Mucosa of rectum (tissue), 2 donors: ENCODE measurements around the gene FIBCD1.

Source experiments
- H3K27ac ChIP-seq, 2 donors: one replicate each; pipeline ENCODE4 v1.7.0; 2013; ENCODE audit warnings: inconsistent platforms in 2 of 2, low read depth in 2 of 2, low read length in 2 of 2
- H3K27me3 ChIP-seq, 2 donors: one replicate each; pipeline ENCODE4 v1.7.0; 2013; ENCODE audit warnings: low read length in 2 of 2; ENCODE audit not compliant: control insufficient read depth in 2 of 2, insufficient read depth in 2 of 2
- H3K36me3 ChIP-seq, 2 donors: one replicate each; pipeline ENCODE4 v1.7.0; 2013; ENCODE audit warnings: low read length in 2 of 2; ENCODE audit not compliant: control insufficient read depth in 2 of 2, insufficient read depth in 2 of 2
- H3K4me1 ChIP-seq, 2 donors: one replicate each; pipeline ENCODE4 v1.7.0; 2013; ENCODE audit warnings: low read length in 2 of 2, mild to moderate bottlenecking in 1 of 2; ENCODE audit not compliant: control insufficient read depth in 2 of 2, insufficient read depth in 2 of 2
- H3K4me3 ChIP-seq, 2 donors: one replicate each; pipeline ENCODE4 v1.7.0; 2013; ENCODE audit warnings: low read length in 2 of 2
- H3K9ac ChIP-seq, 2 donors: one replicate each; pipeline ENCODE4 v1.7.0; 2013; ENCODE audit warnings: low read length in 2 of 2, low read depth in 1 of 2, mild to moderate bottlenecking in 1 of 2
- H3K9me3 ChIP-seq, 2 donors: one replicate each; pipeline ENCODE4 v1.7.0; 2013; ENCODE audit warnings: low read length in 2 of 2; ENCODE audit not compliant: control insufficient read depth in 2 of 2
- donor health status: healthy.
- donor health status: Normal muscosa, but diverticular disease.

Gene FIBCD1

DNA sequence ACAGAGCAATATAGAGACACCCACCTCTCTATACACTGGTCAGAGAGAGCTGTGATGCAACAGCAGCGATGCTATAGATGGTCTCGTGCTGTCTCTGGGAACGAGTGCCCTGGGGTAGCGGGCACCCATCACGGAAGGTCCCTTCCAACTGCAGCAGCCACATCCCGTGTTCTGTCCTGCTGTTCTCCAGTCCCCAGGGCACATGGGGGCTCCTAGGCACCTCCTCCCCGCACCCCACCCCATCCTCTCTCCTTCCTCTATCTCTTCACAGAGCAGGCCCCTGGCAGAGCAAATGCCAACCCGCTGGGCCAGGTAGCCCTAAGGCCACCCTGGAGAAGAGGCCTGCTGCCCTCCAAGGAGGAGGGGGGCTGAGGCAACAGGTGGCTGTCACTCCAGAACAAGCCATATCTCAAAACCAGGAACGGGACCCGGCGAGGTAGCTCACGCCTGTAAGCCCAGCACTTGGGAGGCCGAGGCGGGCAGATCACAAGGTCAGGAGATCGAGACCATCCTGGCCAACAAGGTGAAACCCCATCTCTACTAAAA, 8.2 kb downstream of the FIBCD1 start:
- Histone ChIP-seq H3K9ac (no peak overlapping the region), H3K36me3 (no peaks in the 10 kb centered on the region), H3K27me3 (peaks cover 0 to 12% of the 10 kb centered on the region in 2 donors), H3K4me1 (no peaks in the 10 kb centered on the region), H3K9me3 (no peaks in the 10 kb centered on the region), H3K4me3 (no peak overlapping the region), H3K27ac (no peak overlapping the region)

DNA sequence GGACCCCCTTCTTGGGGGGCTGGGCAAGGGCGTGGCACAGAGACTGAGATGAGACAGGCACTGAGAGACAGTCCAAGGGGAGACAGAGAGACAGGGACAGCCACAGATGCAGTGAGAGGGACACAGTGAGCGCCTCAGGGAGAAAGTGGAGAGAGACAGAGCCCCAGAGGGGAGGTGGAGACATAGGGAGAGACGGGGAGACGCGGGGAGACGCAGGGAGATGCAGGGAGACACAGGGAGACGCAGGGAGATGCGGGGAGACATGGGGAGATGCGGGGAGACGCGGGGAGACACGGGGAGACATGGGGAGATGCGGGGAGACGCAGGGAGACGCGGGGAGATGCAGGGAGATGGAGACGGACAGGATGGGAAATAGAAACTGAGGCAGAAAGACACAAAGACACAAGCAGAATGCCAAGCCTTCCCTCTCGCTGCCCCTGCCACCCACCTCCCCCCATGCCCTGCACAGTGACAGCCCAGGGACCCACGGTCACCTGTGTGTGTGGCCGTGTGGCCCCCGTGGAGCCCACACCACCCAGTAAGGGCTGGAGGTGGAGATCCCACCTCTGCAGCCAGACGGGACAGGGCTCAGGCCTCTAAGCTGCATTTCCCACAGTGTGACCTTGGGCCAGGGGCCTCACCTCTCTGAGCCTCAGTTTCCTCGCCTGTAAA, 8.8 kb downstream of the FIBCD1 start:
- H3K9me3 ChIP-seq: no peaks in the 10 kb centered on the region
- H3K4me1 ChIP-seq: no peaks in the 10 kb centered on the region
- H3K4me3 ChIP-seq: no peak overlapping the region
- peaks cover 0 to 7% of the 10 kb centered on the region in 2 donors for H3K27me3 ChIP-seq
- H3K9ac ChIP-seq: no peak overlapping the region
- H3K36me3 ChIP-seq: no peaks in the 10 kb centered on the region
- H3K27ac ChIP-seq: no peak overlapping the region

DNA sequence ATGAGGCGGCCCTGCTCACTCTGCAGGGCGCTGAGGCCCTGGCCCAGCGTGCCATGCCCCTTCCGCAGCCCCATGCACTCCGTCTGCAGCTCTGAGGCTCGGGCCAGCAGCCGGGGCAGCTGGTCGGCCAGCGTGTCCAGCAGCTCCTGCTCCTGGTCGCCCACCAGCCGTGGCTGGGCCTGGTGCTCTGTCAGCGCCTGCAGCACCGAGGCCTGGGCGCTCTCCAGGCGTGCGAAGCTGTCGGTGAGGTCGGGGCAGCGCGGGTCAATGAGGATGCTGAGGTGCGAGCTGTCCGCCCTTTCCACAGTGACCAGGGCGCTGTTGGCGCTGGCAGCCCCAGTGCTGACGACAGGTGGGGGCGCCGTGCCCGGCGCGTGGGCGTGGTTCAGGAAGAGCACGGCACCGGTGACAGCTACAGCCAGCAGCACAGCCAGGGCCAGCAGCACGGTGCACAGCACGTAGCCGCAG, 9.4 kb downstream of the FIBCD1 start:
- no peak overlapping the region for H3K27ac ChIP-seq
- H3K9ac ChIP-seq: no peak overlapping the region
- H3K27me3 ChIP-seq: peaks cover 0 to 7% of the 10 kb centered on the region in 2 donors
- no peaks in the 10 kb centered on the region for H3K4me1 ChIP-seq
- H3K9me3 ChIP-seq: no peaks in the 10 kb centered on the region
- H3K4me3 ChIP-seq: no peak overlapping the region
- H3K36me3 ChIP-seq: no peaks in the 10 kb centered on the region

DNA sequence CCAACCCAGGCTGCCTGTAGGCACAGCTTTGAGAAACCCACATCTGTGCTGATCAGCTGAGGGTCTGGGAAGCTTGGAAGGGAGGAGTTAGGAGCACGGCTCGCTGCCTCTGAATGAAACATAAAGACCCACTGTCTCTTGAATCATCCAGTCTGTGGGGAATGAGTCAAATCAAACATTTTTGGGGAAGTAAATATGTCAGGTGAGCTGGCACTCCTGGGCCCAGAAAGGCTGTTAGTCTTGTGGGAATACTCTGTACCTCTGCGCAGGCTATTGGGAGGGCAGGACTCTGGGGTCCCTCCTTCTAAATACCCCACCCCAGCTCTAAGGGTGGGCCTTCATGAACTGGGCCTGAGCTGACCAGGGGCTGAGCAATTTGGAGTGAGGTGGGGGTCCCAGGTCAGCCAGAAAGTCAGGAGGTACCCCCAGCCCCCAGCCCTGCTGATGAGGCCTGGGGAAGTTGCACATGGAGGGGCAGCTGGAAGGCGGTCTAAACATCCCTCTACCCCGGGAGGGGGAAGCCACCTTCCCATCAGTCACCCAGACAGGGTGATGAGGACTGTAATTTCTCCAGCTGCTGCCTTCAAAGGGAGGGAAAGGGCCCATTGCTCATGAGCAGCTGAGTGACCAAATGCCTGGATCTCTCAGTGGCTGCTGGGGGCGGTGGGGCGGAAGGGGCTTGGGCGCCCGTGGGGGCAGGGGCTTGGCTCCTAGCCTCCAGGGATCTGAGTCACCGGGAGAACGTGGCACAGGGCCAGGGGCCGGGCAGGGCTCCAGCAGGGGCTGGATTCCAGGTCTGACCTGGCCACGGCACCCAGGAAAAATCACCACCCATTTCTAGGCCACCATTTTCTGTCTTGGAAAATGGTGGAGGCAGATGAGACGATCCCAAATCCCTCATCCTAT, 10.8 kb downstream of the FIBCD1 start:
- no peaks in the 10 kb centered on the region for H3K9me3 ChIP-seq
- no peak overlapping the region for H3K4me3 ChIP-seq
- no peak overlapping the region for H3K9ac ChIP-seq
- no peaks in the 10 kb centered on the region for H3K36me3 ChIP-seq
- peaks cover 0 to 7% of the 10 kb centered on the region in 2 donors for H3K27me3 ChIP-seq
- H3K4me1 ChIP-seq: no peaks in the 10 kb centered on the region
- no peak overlapping the region for H3K27ac ChIP-seq

DNA sequence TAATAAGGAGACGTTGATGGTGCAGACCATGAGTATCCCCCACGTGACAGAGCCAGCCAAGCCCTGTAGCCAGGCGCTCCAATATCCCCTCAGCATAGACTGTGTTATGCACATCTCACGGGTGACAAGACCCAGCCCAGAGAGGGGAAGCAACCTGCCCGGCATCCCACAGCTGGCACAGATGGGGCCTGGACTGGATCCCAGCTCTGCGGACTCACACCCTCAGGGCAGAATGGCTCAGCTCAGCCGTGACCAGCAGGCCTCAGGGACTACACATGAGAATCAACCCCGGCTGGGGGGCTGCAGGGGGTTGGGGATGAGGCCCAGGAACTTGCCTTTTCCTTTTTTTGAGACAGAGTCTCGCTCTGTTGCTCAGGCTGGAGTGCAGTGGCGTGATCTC, 11.7 kb downstream of the FIBCD1 start:
- H3K9ac ChIP-seq: no peak overlapping the region
- H3K4me3 ChIP-seq: no peak overlapping the region
- H3K27me3 ChIP-seq: peaks cover 0 to 3% of the 10 kb centered on the region in 2 donors
- no peaks in the 10 kb centered on the region for H3K9me3 ChIP-seq
- no peaks in the 10 kb centered on the region for H3K36me3 ChIP-seq
- H3K27ac ChIP-seq: no peak overlapping the region
- H3K4me1 ChIP-seq: no peaks in the 10 kb centered on the region

DNA sequence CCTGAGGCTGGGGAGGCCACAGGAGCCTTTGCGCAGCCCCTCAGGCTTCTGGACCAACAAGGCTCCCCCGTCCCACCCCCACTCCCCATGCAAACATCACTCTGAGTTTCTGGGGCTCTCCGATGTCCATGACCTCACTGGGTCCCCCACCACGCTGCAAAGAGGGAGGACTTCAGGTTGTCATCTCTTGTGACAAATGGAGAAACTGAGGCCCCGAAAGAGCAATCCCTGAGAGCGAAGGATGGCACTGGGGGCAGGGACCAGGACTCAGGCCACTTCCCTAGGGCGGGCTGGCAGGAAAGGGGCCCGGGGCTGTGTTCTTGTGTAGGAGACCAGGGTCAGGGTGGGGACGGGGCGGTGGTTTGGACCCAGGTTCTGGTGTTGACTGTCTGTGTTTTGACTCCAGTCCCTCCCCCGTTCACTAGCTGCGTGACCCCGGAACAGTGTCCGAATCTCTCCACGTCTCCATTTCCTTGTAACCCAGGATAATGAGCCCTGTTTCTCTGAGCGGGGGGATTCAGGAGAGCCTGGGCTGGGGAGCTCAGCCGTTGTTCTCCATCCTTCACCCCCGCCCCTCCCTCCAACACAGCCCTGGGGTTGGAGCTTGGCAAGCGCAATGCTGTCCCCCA, 13.9 kb downstream of the FIBCD1 start:
- Histone ChIP-seq H3K27ac (no peak overlapping the region), H3K4me3 (no peak overlapping the region), H3K4me1 (no peaks in the 10 kb centered on the region), H3K9me3 (no peaks in the 10 kb centered on the region), H3K36me3 (no peaks in the 10 kb centered on the region), H3K27me3 (no peaks in the 10 kb centered on the region), H3K9ac (no peak overlapping the region)

DNA sequence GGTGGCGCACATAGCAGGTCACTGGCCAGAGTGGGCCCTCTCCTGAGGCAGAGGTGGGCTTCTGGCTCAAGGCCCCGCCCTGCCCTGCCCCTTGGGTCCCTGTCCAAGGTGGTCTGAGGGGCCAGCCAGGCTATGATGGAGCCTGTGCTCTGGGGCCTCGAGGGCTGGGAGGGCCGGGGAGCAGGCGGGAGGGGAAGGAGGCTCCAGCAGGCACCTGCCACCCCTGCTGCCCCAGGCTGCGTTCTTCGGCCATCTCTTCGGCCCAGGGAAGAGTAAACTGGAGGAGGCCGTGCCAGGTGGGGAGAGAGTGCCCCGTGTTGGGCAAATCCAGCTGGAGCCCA, 14.6 kb downstream of the FIBCD1 start:
- H3K36me3 ChIP-seq: no peaks in the 10 kb centered on the region
- H3K27me3 ChIP-seq: no peaks in the 10 kb centered on the region
- no peak overlapping the region for H3K4me3 ChIP-seq
- no peak overlapping the region for H3K27ac ChIP-seq
- H3K9me3 ChIP-seq: no peaks in the 10 kb centered on the region
- no peak overlapping the region for H3K9ac ChIP-seq
- no peaks in the 10 kb centered on the region for H3K4me1 ChIP-seq

DNA sequence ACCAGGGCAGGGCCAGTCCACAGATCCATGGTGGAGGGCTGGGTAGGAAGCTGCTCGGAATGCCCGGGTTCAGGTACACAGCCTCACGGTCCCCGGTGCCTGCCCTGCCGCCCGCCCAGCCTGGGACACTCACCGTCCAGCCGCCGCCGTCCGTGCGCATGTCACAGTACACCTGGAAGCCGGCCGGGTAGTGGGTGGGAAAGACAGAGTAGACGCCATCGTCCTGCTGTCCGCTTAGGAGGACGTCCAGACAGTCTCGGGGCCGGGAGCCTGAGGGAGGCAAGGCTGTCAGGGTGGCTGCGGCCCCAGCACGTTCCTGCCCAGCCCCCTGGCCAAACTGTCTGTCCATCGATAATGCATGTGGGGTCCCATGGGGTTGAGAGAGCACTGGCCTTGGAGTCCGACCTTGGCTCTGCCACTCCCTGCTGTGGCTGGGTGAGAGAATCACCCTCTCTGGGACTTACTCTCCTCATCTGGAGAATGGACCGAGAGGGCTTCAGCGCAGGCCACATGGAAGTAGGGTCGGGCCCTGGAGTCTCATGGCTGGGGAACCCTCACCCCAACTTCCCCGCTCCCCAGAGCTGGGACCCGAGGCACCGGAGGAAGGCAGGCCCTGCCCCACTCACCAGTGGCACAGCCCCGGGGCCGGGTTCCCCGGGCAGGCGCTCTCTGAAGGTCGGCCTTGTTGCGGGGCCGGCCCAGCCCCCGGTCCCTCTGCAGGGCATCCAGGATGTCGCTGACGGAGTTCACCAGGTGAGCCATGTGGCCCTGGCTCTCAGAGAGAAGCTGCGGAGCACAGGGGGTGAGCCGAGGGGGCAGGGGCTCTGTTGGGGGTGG, 15.2 kb downstream of the FIBCD1 start:
- Histone ChIP-seq H3K4me1 (no peaks in the 10 kb centered on the region), H3K27ac (no peak overlapping the region), H3K4me3 (no peak overlapping the region), H3K36me3 (no peaks in the 10 kb centered on the region), H3K9me3 (no peaks in the 10 kb centered on the region), H3K27me3 (no peaks in the 10 kb centered on the region), H3K9ac (no peak overlapping the region)

DNA sequence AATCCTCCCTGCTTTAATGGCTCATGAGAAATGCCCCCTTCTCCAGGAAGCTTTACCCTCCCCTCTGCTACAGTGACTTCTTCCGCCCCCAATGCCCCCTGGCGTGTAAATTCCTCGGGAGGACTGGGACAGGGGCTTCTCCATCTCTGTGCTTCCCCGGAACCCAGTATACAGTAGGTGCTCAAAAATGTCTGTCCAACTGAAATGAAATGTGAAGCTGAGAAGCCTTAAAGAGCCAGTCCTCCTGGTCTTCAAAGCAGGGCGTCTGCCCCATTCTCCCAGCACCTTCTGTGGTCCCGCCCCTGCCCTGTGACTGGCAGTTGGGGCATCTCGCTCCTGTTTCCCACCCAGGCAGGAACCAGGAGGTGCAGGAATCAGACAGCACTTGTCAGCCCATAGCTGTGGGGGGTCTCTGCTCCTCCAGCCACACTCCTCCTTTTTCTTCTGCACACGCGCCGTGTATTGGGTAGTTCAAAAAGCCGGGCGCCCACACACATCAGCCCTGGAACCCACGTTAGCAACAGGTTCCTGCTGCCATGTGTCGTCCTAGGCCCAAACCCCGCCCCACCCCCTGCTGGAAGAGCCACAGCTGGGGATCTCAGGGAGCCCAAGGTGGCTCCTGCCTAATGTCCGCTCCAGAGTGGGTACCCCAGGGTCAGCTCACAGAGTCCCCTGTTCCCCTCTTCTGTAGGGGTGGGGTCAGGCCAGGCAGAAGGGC, 16.0 kb downstream of the FIBCD1 start:
- Histone ChIP-seq H3K27me3 (no peaks in the 10 kb centered on the region), H3K36me3 (no peaks in the 10 kb centered on the region), H3K9ac (no peak overlapping the region), H3K27ac (no peak overlapping the region), H3K4me1 (no peaks in the 10 kb centered on the region), H3K9me3 (no peaks in the 10 kb centered on the region), H3K4me3 (no peak overlapping the region)
